Endometrial microvascular endothelial cells (primary cell): Measurements from ENCODE around the gene ELFN1. TPM values are rescaled to one million over a fixed set of nuclear protein-coding genes. Genes with fewer than 3 reads are reported as not detected.

Source experiments
- in situ Hi-C: cut with HindIII; loops from 2 replicates; pipeline ENCODE4 v1.10.0; 2017; ENCODE audit warnings: low sequenced_read_pairs, low pct_unique_long_range_greater_than_20kb; ENCODE audit errors: inconsistent ontology term
- total RNA-seq: library from RNA; depleted of rRNA; stranded (reverse); fragments of >200 nt; gene quantifications from one replicate; pipeline ENCODE4 v1.2.3, GENCODE V29; 2015; ENCODE audit errors: inconsistent ontology term

Gene ELFN1
- total RNA-seq, 1 donor from 2014 or later, result 0.46 TPM

DNA sequence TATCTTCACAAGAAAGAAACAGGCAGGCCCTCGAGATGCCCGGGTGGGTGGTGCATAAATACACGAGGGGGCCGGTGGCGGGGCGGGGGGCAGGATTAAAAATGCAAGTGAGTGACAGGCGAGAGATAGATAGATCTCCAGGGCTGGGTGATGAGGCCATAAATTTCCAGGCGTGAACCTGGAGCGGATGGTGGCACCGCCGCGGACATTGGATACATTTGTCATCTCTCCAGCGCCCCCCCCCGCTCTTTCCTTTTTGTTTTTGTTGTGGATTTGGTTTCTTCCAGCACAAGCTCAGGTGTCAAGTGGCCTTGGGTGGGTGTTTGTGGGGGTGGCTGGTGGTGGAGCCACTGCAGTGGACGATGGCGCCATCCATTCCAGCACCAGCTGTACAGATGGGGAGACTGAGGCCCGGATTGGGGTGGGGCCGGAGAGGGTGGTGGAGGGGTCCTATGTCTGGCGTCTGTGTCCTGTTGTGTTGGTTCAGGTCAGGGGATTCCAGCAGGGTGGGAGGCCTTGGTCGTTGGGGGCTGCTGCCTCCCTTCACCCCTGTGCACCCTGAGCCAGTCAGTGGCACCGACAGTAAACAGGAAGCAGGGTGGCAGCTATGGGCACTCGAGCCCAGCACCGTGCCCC is 2.9 kb downstream of the ELFN1 start:
- in situ Hi-C loops, result no loop called here

GRCh38 chr7:1673581-1674118 is 3.6 kb downstream of the ELFN1 start:
- in situ Hi-C loops, result no loop called here

DNA sequence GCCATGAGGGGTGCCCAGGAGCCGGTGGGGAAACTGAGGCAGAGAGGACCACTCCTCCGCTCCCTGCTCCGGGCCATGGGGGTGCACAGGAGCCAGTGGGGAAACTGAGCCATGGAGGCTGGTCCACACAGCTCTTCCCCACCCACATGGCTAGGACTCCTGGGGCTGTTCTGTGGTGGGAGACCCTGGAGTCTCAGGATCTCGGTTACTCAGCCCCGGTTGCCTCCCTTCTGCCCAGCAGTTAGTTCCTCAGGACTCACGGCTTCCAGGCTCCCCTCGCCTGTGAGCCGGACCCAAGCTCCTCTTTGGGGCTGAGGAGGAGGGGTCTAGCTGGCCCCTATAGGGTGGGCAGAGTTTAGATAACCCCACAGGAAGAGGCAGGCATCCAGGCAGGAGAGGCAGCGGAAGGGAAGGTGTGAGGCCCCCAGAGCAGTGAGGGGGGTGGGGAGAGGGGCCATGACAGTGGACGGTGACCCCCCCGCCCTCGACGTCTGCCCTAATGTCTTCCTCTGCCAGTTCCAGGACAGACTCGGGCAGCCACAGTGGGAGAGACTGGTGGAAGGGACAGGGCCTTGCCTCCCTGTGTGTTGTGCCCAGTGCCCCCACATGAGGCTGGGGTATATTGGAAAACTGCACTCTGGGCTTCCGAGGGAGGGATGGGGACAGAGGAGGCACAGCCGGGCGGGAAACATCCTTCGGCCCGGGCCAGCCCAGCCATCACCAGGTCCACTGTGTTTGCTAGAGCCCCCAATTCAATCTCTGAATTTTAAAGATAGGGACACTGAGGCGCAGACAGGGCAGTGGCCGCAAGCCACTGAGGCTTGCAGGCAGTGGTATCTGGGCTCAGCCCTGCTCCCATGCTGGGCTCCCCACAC is 4.3 kb downstream of the ELFN1 start:
- in situ Hi-C loops, result no loop called here

DNA sequence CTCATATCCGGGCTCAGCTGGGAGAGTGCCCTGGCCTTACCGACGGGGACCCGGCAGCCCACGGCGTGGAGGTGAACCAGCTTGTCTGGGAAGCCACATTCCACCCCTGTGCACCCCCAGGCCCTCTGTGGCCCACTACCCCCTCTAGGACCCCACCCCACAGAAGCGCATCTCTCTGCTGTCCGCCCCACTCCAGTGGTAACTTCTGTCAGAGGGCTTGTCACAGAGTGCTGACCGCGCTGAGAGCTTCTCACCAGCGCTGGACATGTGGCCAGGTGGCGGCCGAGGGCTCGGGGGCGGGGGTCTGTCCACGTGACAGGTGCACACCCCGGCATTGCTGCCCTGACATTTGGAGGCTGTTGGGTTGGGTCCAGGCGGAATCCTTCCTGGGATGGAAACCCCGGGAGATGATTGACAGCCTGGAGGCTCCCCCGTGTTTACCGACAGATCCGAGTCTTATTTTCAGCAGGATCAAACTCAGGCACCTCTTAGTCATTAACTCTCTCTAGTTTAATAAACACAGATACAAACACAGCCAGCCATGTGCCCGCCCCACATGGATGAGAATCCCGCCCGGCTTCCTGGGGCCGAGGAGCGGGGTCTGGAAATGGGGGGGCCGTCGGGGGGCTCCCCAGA is 5.1 kb downstream of the ELFN1 start:
- in situ Hi-C loops, result no loop called here

DNA sequence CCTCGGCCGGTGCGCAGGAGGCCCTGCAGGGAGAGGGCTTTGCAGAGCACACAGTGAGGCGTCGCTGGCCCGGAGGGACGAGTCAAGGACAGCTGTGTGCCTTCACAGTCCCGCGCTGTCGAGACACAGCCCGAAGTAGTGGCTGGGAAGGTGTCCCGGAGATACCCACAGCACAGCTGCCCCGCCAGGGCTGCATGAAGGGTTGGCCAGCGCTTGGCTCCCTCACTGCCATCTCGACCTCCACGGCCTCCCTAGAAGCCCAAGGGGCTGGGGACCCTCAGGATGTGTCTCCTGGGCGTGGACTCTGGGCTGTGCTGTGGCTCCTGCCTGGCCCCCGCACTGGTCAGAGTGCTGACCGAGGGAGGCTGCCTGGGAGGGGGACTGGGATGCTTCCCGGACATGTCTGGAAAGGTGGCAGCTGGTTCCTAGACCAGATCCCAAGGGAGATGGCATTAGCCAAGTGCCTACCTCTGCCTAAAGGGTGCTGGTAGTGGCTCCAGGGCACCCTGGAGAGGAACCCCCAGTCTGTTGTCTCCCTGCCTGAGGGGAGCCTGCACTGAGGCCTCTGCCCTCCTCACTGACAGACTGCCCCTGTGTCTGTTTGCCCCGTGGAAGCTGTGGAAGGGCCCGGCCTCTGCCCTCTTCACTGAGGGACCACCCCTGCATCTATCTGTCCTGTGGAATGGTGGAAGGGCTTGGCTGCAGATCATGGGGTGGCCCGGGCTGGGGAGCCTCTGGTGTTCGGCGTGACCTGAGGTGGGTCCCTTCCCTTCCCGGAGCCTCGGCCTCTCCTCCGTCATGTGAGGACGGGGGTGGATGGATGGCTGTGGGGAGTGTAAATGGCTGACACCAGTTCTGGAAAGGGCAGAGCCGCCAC is 5.8 kb downstream of the ELFN1 start:
- in situ Hi-C loops, result no loop called here

GRCh38 chr7:1676550-1677078 is 6.5 kb downstream of the ELFN1 start:
- in situ Hi-C loops, result no loop called here

DNA sequence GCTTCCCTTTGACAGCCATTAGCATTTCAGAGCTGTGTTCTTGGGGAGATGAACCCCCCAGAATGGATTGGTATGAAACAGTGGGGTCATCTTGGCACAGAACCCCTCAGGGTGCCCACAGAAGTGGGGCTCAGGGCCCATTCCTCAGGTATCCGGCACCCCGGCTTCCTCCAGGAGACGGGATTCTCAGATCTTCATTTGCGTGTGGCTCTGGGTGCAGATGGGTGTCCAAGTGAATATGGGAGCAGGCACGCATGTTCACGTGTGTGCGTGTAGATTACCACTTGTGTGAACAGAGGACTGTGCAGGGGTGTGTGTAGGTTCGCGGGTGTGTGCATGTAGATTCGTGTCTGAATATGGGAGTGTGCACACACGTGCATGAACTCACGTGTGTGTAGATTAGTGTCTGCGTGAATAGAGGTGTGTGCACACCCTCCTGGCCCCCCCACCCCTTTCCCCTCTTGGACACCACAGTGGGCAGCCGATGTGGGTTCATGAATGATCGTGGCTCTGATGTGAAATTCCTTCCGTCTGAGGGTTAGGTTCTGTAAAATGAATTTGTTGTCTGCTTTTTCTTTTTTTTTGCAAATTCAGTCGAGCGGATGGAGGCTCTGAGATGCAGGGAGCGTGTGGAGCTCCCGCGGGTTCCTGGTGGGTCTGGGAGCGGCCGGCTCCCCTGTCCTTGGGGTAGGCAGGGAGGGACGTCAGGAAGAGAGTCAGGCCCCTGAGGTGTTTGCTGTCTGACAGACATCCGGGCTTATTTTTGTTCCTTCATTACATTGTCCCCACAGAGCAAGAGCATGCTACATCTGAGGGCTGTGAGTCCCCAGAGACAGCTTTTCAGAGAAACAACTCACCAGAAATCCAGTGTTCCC is 7.4 kb downstream of the ELFN1 start:
- in situ Hi-C loops, result no loop called here

GRCh38 chr7:1678081-1678543 is 8.0 kb downstream of the ELFN1 start:
- in situ Hi-C loops, result no loop called here

GRCh38 chr7:1678571-1679325 is 8.7 kb downstream of the ELFN1 start:
- in situ Hi-C loops, result no loop called here

DNA sequence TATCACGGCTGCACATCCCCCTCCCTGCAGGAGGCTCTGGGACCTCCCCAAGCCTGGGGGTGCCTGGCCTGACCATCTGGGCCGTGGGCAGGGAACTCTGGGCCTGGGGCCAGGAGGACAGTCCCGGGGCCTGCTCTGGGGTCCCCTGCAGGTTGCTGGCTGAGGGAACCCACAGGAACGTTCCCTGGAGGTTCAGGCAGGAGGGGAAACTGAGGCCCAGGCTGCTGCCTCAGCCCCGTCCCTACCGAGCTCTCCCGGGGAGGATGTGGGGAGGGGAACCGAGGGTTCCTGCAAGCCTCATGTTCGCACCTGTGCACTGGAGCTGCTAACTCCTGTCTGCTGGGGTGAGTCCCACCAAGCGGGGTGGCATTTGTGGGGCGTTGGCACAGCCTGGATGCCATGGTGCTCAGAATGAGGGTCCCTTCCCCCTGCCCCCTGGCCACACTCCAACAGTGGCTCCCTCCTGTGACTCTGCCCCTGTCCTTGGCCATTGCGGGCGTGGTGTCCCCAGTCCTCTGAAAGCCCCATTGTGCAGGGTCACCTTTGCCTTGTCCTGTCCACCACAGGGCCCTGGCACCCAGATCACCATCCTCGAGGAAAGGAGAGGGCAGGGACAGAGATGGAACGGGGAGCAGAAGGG is 9.4 kb downstream of the ELFN1 start:
- in situ Hi-C loops, result no loop called here

DNA sequence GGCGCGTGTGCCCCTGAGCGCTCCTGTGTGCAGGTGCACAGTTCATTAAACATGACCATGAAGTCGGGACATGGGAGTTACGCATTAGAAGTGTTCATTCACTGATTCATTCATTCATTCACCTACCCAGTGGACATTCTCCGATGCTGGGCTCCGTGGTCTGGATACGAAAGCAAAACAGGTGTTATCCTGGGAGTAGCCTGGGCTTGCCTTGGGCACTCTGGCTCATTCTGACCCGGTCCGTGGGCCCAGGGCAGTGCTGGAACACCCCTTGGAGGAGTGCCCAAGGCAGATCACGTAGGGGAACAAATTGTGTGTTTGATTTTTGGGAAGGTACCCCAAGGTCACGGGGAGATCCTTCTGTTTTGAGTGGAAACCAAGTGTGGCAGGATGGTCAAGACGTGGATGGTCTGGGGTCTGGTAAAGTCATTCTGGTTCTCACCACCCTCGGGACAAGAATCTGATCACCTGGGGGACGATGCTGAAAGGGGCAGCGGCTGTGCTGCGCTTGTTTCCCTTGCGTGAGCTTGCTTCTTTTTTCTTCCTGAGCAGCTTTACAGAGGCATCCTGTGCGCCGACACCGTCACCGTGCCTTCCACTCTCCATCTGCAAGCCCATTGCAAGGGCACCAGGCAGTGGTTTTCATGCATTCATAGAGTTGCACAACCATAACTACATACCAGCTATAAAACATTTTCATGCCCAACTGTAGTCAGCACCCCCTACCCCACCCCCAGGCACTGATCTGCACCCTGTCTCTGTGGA is 10.1 kb downstream of the ELFN1 start:
- in situ Hi-C loops, result no loop called here

DNA sequence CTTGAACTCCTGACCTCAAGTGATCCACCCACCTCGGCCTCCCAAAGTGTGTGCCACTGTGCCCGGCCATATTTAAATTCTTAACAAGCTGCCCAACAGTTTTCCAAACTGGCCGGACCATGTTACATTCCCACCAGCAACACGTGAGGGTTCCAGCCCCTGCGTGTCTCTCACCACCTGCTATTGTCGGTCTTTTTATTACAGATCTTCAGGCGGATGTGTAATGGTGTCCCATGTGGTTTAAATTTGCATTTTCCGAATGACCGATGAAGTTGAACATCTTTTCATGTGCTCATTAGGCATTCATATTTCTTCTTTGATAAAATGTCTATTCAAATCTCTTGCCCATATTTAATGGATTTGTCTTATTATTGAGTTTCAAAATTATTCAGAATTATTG is 11.5 kb downstream of the ELFN1 start:
- in situ Hi-C loops, result no loop called here

- in situ Hi-C loops, result no loop called here
These were observed 15.0 kb downstream of the ELFN1 start for GRCh38 chr7:1685000-1685624.

DNA sequence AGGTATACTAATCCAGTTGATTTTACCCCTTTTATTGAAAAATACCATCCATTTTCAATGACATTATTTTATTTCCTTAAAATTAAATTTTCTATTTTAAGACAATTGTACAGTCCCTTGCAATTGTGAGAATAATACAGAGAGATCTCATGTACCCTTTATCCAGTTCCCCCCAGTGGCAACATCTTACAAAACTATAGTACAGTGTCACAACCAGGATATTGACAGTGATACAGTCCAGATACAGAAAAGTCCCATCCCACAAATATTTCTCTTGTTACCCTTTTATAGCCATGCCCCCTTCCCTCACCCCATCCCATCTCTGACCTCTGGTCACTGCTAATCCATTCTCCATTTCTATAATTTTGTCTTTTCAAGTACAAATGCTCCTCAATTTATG is 18.5 kb downstream of the ELFN1 start:
- in situ Hi-C loops, result no loop called here

GRCh38 chr7:1689311-1689710 is 19.2 kb downstream of the ELFN1 start:
- in situ Hi-C loops, result no loop called here
